K562 (cell line): ENCODE measurements around the gene TESK2. TPM values are rescaled to one million over a fixed set of nuclear protein-coding genes. Genes with fewer than 3 reads are reported as not detected.

Source experiments
- ATAC-seq: fragments of 200-7000 bp; cut with Tn5 transposase; 3 replicates; pipeline ENCODE4 v1.9.1; 2020; ENCODE audit warnings: moderate library complexity
- BruUV-seq: library from RNA; stranded (reverse); fragments of 400-500 nt; replicated peaks from 2 replicates; lab custom pipeline; 2021; lab: Mats Ljungman, UMichigan
- CTCF ChIA-PET: fragments of 300-600 bp; formaldehyde crosslinking; extraction: SDS; loops from one replicate; lab custom pipeline; 2021; ENCODE audit warnings: low intra/inter-chr PET ratio; lab: Yijun Ruan, JAX
- POLR2A ChIA-PET: fragments of 300-600, 350-650 bp; sonication (Branson Sonifier 250); formaldehyde crosslinking; extraction: SDS; loops from one replicate; lab custom pipeline; 2021; ENCODE audit warnings: antibody characterized with exemption, inconsistent platforms; lab: Yijun Ruan, JAX
- DNase-seq, 4 experiments: peaks; one replicate each; pipeline versions ENCODE4 v3.0.0 to v3.0.0-alpha.2; 2011 to 2018; ENCODE audit warnings: low spot score in 3 of 4, mixed read lengths in 3 of 4; ENCODE audit errors: extremely low read depth in 1 of 4
- FAIRE-seq: peaks from 2 replicates; lab custom pipeline; 2011; peaks lifted over from hg19 to GRCh38; lab: Jason Lieb, UNC
- H2AFZ ChIP-seq: 2 replicates; pipeline ENCODE4 v1.6.0; 2011; ENCODE audit warnings: low read depth, low read length, control low read depth, inconsistent platforms
- H3K27ac ChIP-seq: fragments of 200-600 bp; 3 replicates; pipeline ENCODE4 v1.8.0; 2011; ENCODE audit warnings: low read depth, mild to moderate bottlenecking, control low read depth, inconsistent platforms, low read length, moderate library complexity, mixed read lengths; ENCODE audit errors: extremely low read depth
- H3K27me3 ChIP-seq, 2 experiments: fragments of 300-600 bp in 1 of 2; 2 replicates in 1 of 2; 3 replicates in 1 of 2; pipeline versions ENCODE4 v1.6.0 to v1.8.0; 2011; ENCODE audit warnings: inconsistent platforms in 2 of 2, low read length in 2 of 2, mild to moderate bottlenecking in 1 of 2, mixed read lengths in 1 of 2, moderate library complexity in 1 of 2; ENCODE audit not compliant: control insufficient read depth in 2 of 2, insufficient read depth in 2 of 2
- H3K36me3 ChIP-seq: fragments of 300-600 bp; 3 replicates; pipeline ENCODE4 v1.8.0; 2011; ENCODE audit warnings: mild to moderate bottlenecking, low read length, inconsistent platforms; ENCODE audit not compliant: control insufficient read depth, insufficient read depth
- H3K4me1 ChIP-seq, 2 experiments: fragments of 200-600 bp in 1 of 2; replicated peaks in 1 of 2; 2 replicates in 1 of 2; 3 replicates in 1 of 2; pipeline versions ENCODE4 v1.5.1 to v1.8.0; 2011; ENCODE audit warnings: inconsistent platforms in 2 of 2, low read length in 2 of 2, mild to moderate bottlenecking in 1 of 2, mixed read lengths in 1 of 2, moderate library complexity in 1 of 2; ENCODE audit not compliant: control insufficient read depth in 2 of 2, insufficient read depth in 2 of 2
- H3K4me2 ChIP-seq: 2 replicates; pipeline ENCODE4 v1.6.1; 2011; ENCODE audit warnings: low read length, control low read depth, inconsistent platforms, mixed read lengths; ENCODE audit not compliant: insufficient read depth
- H3K4me3 ChIP-seq: fragments of 200-600 bp; sonication (generic), shearing (Covaris generic); 2 replicates; pipeline ENCODE4 v1.5.1; 2016; ENCODE audit warnings: control low read depth, inconsistent platforms
- H3K79me2 ChIP-seq: fragments of 200-600 bp; 3 replicates; pipeline ENCODE4 v1.8.0; 2011; ENCODE audit warnings: low read length, inconsistent platforms; ENCODE audit not compliant: control insufficient read depth, insufficient read depth
- H3K9ac ChIP-seq, 2 experiments: 2 replicates each; pipeline versions ENCODE4 v1.6.0 to v1.6.1; 2011; ENCODE audit warnings: low read depth in 2 of 2, low read length in 2 of 2, control low read depth in 1 of 2, inconsistent platforms in 1 of 2, mild to moderate bottlenecking in 1 of 2, mixed read lengths in 1 of 2; ENCODE audit not compliant: insufficient read depth in 1 of 2
- H3K9me1 ChIP-seq: one replicate; pipeline ENCODE4 v1.6.0; 2011; ENCODE audit warnings: inconsistent platforms, mild to moderate bottlenecking, low read length, moderate library complexity; ENCODE audit not compliant: control insufficient read depth, insufficient read depth
- H3K9me3 ChIP-seq: replicated peaks from 2 replicates; pipeline ENCODE4 v1.5.1; 2011; ENCODE audit warnings: low read depth, low read length, inconsistent platforms; ENCODE audit not compliant: control insufficient read depth, insufficient read depth
- H4K20me1 ChIP-seq: replicated peaks from 2 replicates; pipeline ENCODE4 v1.6.1; 2011; ENCODE audit warnings: low read length, inconsistent platforms, mixed read lengths; ENCODE audit not compliant: control insufficient read depth, insufficient read depth
- MAZ ChIP-seq, 2 experiments: fragments of 450-650 bp in 1 of 2; sonication (generic) in 1 of 2; formaldehyde crosslinking; IDR thresholded peaks in 1 of 2; conservative IDR thresholded peaks in 1 of 2; 2 replicates each; pipeline versions ENCODE4 v1.4.0 to v1.5.0; 2020; ENCODE audit warnings: mild to moderate bottlenecking in 1 of 2, missing genetic modification reagents in 1 of 2
- POLR2A ChIP-seq: fragments of 450-650 bp; conservative IDR thresholded peaks from 2 replicates; pipeline ENCODE4 v1.6.1; 2016
- SNRNP70 ChIP-seq: fragments of 200-400 bp; formaldehyde crosslinking; optimal IDR thresholded peaks from 2 replicates; pipeline ENCODE3; 2017; ENCODE audit warnings: low read depth, low read length
- SRSF7 ChIP-seq: fragments of 200-400 bp; formaldehyde crosslinking; optimal IDR thresholded peaks from 2 replicates; pipeline ENCODE3; 2017; ENCODE audit warnings: mild to moderate bottlenecking, low read depth, low read length
- ZNF407 ChIP-seq: fragments of 450-650 bp; IDR thresholded peaks from 2 replicates; pipeline ENCODE4 v1.6.1; 2016; ENCODE audit warnings: low read depth
- ZNF589 ChIP-seq: fragments of 200-800 bp; sonication (Bioruptor generic); IDR thresholded peaks from 2 replicates; pipeline ENCODE4 v1.6.1; 2016; ENCODE audit warnings: low read depth, missing genetic modification characterization, missing compliant biosample characterization
- WGBS: fragments of 100-300 bp; shearing (Covaris generic); methylation state at CpG from one replicate; pipeline ENCODE4 v1.1.6; 2016; ENCODE audit warnings: low coverage, mixed read lengths; ENCODE audit not compliant: insufficient coverage; ENCODE audit errors: missing lambda C conversion rate; 5-methylcytosine and 5-hydroxymethylcytosine counted together
- in situ Hi-C: fragments of 300-500 bp; cut with MboI; formaldehyde crosslinking; loops from 4 replicates; pipeline ENCODE4 v1.15.0; 2018; ENCODE audit warnings: inconsistent platforms, mixed read lengths
- intact Hi-C: fragments of 100-400 bp; cut with micrococcal nuclease; formaldehyde crosslinking; loops from 2 replicates; pipeline ENCODE4 v1.14.2; 2022
- polyA plus RNA-seq, 8 experiments: library from polyadenylated mRNA; depleted of rRNA in 4 of 8; stranded (reverse) in 5 of 8; unstranded in 3 of 8; fragments of >200 nt; fragmentation: Nextera tagmentation in 2 of 8; fragmentation: Illumina TruSeq in 1 of 8; extraction: Ambion mirVana in 2 of 8; extraction: Trizol in 1 of 8; gene quantifications; 2 replicates each; pipeline versions ENCODE4 v1.2.1 to v1.2.3, GENCODE V29; 2011 to 2014; ENCODE audit warnings: inconsistent platforms in 1 of 8, missing spikeins in 1 of 8
- total RNA-seq, 7 experiments: library from RNA; depleted of rRNA in 6 of 7; stranded (reverse); fragments of >200 nt in 6 of 7; fragmentation: Illumina TruSeq in 2 of 7; extraction: Trizol in 2 of 7; gene quantifications; 2 replicates each; pipeline versions ENCODE4 v1.2.1 to v1.2.3, GENCODE V29; 2011 to 2021; ENCODE audit warnings: low replicate concordance in 1 of 7

The TESK2 gene
- total and polyA plus RNA-seq, 9 of the 15 experiments (the other 6 are each of a cell fraction or from before 2014, with no cell fraction given): 1.6 to 5.3 (median 3.7) TPM

- FAIRE-seq: no peak
- Histone ChIP-seq H3K36me3 (peaks cover 26% of the 10 kb centered on the region), H4K20me1 (no peaks in the 10 kb centered on the region), H3K9ac (peak overlapping the region; percentile 75 to 87), H3K9me3 (no peaks in the 10 kb centered on the region), H3K4me2 (peak overlapping the region; percentile 96), H3K4me1 (peaks cover 18 to 19% of the 10 kb centered on the region in 2 experiments; a peak in 4 of 5 replicates), H3K27ac (peak overlapping the region; percentile 56; the same call in 2 of the 3 replicates), H3K79me2 (peaks cover 31% of the 10 kb centered on the region), H3K9me1 (no peaks in the 10 kb centered on the region), H3K27me3 (no peaks in the 10 kb centered on the region), H3K4me3 (peak overlapping the region; percentile 44), H2AFZ (peak overlapping the region; percentile 97)
- peak in 1 of 4 experiments; percentile 55 for DNase-seq
- ATAC-seq: peak; percentile 3
- TSS peak; percentile 70 for BruUV-seq
- intact Hi-C loops: no loop called here
- in situ Hi-C loops: loop anchor here (10.0 kb wide), 1 partner anchor 695 kb away; the partner anchor contains the start of genes BTBD19, DYNLT4 and PLK3
- WGBS: 10% methylated on average over 7 of the region's 7 CpGs
- ChIA-PET CTCF (interaction anchor here (1.0 kb wide), 1 partner anchor 485 kb away, joined by 3 read pairs; no protein-coding TSS in a partner anchor), POLR2A (interaction anchor here (0.7 to 5.8 kb wide), 14 partner anchors 8 to 778 kb away, joined by 3 to 79 read pairs (median 4); partner anchors contain the start of genes MUTYH, NASP, PRDX1 and TESK2)
- 0 out of 2 replicates have a peak, but pooled peaks have one; percentile 25 for TF ChIP-seq ZNF407
- TF ChIP-seq SRSF7: no peak
- TF ChIP-seq MAZ (CRISPR knock-in tag; conservative IDR thresholded peaks at IDR 0.05 in 1 of 2, IDR thresholded peaks at IDR 0.05 in 1 of 2): no peak
- peak; percentile 60 for TF ChIP-seq SNRNP70
- TF ChIP-seq ZNF589: no peak
- TF ChIP-seq POLR2A: no peak
Measured at GRCh38 chr1:45499415-45499769, 8.4 kb upstream of the TESK2 start.
